HG02610 (cell line): ENCODE measurements around the gene IL1RAPL2.
"Not testable (repeated sequence)": the region's sequence is repeated elsewhere in the genome, so short reads cannot be mapped to it uniquely, and the experiment has no call there.

ENCODE experiments used
- ATAC-seq: cut with Tn5 transposase; IDR thresholded peaks from one replicate; pipeline ENCODE4 v1.9.1; 2021; ENCODE audit warnings: mild to moderate bottlenecking, moderate library complexity; ENCODE audit not compliant: unreplicated experiment

IL1RAPL2 gene

GRCh38 chrX:105006103-105006502 is 440.1 kb downstream of the IL1RAPL2 start:
- no peak for ATAC-seq

GRCh38 chrX:105006996-105007395 is 441.0 kb downstream of the IL1RAPL2 start:
- ATAC-seq: no peak

- no peak for ATAC-seq
Observed at GRCh38 chrX:105013719-105014118, 447.7 kb downstream of the IL1RAPL2 start.

- ATAC-seq: no peak
Observed at GRCh38 chrX:105017641-105018040, 451.6 kb downstream of the IL1RAPL2 start.

- no peak for ATAC-seq
Observed at GRCh38 chrX:105018865-105019264, 452.9 kb downstream of the IL1RAPL2 start.

- ATAC-seq: not testable (repeated sequence)
Observed at GRCh38 chrX:105028962-105029361, 463.0 kb downstream of the IL1RAPL2 start.

GRCh38 chrX:105038672-105039328 is 472.8 kb downstream of the IL1RAPL2 start:
- ATAC-seq: no peak

- no peak for ATAC-seq
Observed at GRCh38 chrX:105050921-105051320, 484.9 kb downstream of the IL1RAPL2 start.

- no peak for ATAC-seq
Observed at GRCh38 chrX:105051364-105051763, 485.4 kb downstream of the IL1RAPL2 start.

- no peak for ATAC-seq
Observed at GRCh38 chrX:105052926-105053325, 486.9 kb downstream of the IL1RAPL2 start.

GRCh38 chrX:105063743-105064142 is 497.7 kb downstream of the IL1RAPL2 start:
- ATAC-seq: no peak

GRCh38 chrX:105098201-105098600 is 532.2 kb downstream of the IL1RAPL2 start:
- no peak for ATAC-seq

GRCh38 chrX:105098812-105099211 is 532.8 kb downstream of the IL1RAPL2 start:
- no peak for ATAC-seq

GRCh38 chrX:105101378-105101777 is 535.4 kb downstream of the IL1RAPL2 start:
- peak; percentile 76 for ATAC-seq

- no peak for ATAC-seq
Observed at GRCh38 chrX:105109936-105110335, 543.9 kb downstream of the IL1RAPL2 start.

GRCh38 chrX:105114554-105115130 is 548.6 kb downstream of the IL1RAPL2 start:
- no peak for ATAC-seq

GRCh38 chrX:105115596-105116320 is 549.8 kb downstream of the IL1RAPL2 start:
- ATAC-seq: not testable (repeated sequence)

- no peak for ATAC-seq
Observed at GRCh38 chrX:105116486-105116885, 550.5 kb downstream of the IL1RAPL2 start.

GRCh38 chrX:105117621-105118020 is 551.6 kb downstream of the IL1RAPL2 start:
- no peak for ATAC-seq

GRCh38 chrX:105120463-105120862 is 554.5 kb downstream of the IL1RAPL2 start:
- ATAC-seq: no peak

- ATAC-seq: no peak
Observed at GRCh38 chrX:105121186-105121585, 555.2 kb downstream of the IL1RAPL2 start.

GRCh38 chrX:105126201-105126600 is 560.2 kb downstream of the IL1RAPL2 start:
- no peak for ATAC-seq
